ENCODE data around the gene ACVR2B. TPM values are rescaled to one million over a fixed set of nuclear protein-coding genes. Genes with fewer than 3 reads are reported as not detected.

ACVR2B gene
- total RNA-seq, 1 experiment from 2014 or later = 1.8 TPM

DNA sequence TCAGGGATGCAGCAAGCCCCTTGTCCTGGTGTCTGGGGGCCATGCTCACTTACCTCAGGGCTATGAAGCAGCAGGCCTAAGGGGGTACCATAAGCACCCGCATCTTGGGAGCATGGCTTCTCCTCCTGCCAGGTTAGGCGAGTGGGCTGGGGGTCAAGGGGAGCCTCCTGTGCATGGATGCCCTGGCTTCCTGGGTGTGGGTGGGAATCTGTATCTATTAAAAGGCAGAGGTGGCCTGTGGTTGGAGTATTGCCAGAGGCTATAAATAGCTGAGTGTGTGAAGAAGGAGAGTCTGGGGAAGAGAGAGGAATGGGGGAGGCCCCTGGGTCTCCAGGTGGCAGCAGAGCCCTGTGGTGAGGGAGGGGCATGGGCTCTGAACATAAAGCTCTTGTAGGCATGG lies 19.5 kb downstream of the ACVR2B start:
- ChIA-PET CTCF (no interaction called here), POLR2A (ENCODE audit: unreplicated experiment) (no interaction called here)
- Histone ChIP-seq H3K9me2 (replicated peaks; ENCODE audit: low read length) (no peaks in the 10 kb centered on the region), H3K9me3 (ENCODE audit: low read length) (no peaks in the 10 kb centered on the region), H3K9ac (ENCODE audit: low read length) (no peak overlapping the region), H3F3A (ENCODE audit: low read length, unreplicated experiment) (no peaks in the 10 kb centered on the region), H3K36me3 (ENCODE audit: low read depth, low read length) (no peaks in the 10 kb centered on the region), H3K4me3 (ENCODE audit: low read length) (no peak overlapping the region), H3K4me2 (ENCODE audit: low read length) (no peak overlapping the region), H2AFZ (ENCODE audit: low read length) (no peak overlapping the region), H3K79me2 (ENCODE audit: low read length) (no peaks in the 10 kb centered on the region), H4K20me1 (ENCODE audit: low read length) (no peaks in the 10 kb centered on the region), H3K27ac (ENCODE audit: low read length) (no peak overlapping the region), H3K27me3 (ENCODE audit: low read length) (no peaks in the 10 kb centered on the region), H3K4me1 (ENCODE audit: insufficient read depth, low read length) (no peaks in the 10 kb centered on the region)
- no TSS peak for BruUV-seq (replicated peaks)
- TF ChIP-seq EZH2 (IDR thresholded peaks at IDR 0.05; ENCODE audit: low read length, unreplicated experiment) = no peak
- no peak for TF ChIP-seq EZH2phosphoT487 (IDR thresholded peaks at IDR 0.05; ENCODE audit: borderline replicate concordance, low read length)
- TF ChIP-seq, protein P1, sequence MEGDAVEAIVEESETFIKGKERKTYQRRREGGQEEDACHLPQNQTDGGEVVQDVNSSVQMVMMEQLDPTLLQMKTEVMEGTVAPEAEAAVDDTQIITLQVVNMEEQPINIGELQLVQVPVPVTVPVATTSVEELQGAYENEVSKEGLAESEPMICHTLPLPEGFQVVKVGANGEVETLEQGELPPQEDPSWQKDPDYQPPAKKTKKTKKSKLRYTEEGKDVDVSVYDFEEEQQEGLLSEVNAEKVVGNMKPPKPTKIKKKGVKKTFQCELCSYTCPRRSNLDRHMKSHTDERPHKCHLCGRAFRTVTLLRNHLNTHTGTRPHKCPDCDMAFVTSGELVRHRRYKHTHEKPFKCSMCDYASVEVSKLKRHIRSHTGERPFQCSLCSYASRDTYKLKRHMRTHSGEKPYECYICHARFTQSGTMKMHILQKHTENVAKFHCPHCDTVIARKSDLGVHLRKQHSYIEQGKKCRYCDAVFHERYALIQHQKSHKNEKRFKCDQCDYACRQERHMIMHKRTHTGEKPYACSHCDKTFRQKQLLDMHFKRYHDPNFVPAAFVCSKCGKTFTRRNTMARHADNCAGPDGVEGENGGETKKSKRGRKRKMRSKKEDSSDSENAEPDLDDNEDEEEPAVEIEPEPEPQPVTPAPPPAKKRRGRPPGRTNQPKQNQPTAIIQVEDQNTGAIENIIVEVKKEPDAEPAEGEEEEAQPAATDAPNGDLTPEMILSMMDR (conservative IDR thresholded peaks at IDR 0.05; ENCODE audit: low read depth, low read length) = no peak
- intact Hi-C loops (cut with micrococcal nuclease) = no loop called here
- ATAC-seq = no peak
- DNase-seq = no peak

DNA sequence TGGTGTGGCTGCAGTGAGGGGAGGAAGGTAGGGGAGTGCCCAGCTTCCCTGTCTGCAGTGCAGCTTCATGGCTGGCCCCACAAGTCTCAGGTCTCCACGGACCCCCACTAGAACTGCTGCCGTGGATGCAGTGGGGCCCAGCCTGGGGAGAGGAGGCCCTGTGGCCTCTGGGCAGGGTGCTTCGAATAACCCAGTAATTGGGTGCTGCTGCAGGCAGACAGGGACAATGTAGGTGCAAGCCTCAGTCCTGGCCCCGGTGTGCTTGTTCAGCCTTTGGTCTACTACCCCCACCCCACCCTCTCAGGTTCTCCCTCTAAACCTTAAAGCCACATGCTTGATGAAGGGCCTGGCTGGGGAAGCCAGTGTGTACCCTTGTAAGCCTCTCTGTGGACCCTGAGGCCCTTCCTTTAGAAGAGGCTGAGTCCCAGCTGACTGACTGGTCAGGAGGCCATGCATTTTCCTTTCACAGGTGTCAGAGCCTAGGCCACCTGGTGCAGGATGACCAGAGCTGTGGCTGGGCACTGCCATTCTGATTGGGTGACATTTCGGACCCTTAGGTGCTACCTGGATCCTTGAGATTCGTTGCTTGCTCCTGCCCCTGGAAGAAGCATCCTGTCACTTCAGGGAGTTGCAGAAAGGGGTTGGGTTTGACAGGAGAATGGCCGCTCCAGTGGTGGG lies 21.4 kb downstream of the ACVR2B start:
- Histone ChIP-seq H3K79me2 (ENCODE audit: low read length) (no peaks in the 10 kb centered on the region), H3F3A (ENCODE audit: low read length, unreplicated experiment) (no peaks in the 10 kb centered on the region), H3K9me3 (ENCODE audit: low read length) (no peaks in the 10 kb centered on the region), H3K4me3 (ENCODE audit: low read length) (no peak overlapping the region), H3K27me3 (ENCODE audit: low read length) (no peaks in the 10 kb centered on the region), H3K36me3 (ENCODE audit: low read depth, low read length) (no peaks in the 10 kb centered on the region), H3K4me2 (ENCODE audit: low read length) (no peak overlapping the region), H2AFZ (ENCODE audit: low read length) (no peak overlapping the region), H3K9me2 (replicated peaks; ENCODE audit: low read length) (no peaks in the 10 kb centered on the region), H3K9ac (ENCODE audit: low read length) (no peak overlapping the region), H3K4me1 (ENCODE audit: insufficient read depth, low read length) (no peaks in the 10 kb centered on the region), H4K20me1 (ENCODE audit: low read length) (no peaks in the 10 kb centered on the region), H3K27ac (ENCODE audit: low read length) (no peak overlapping the region)
- intact Hi-C loops (cut with micrococcal nuclease) = no loop called here
- ATAC-seq = no peak
- DNase-seq = no peak
- CTCF ChIA-PET = no interaction called here
- TF ChIP-seq, protein P1 (conservative IDR thresholded peaks at IDR 0.05; ENCODE audit: low read depth, low read length) = no peak
- TF ChIP-seq EZH2 (IDR thresholded peaks at IDR 0.05; ENCODE audit: low read length, unreplicated experiment) (no peak), EZH2phosphoT487 (IDR thresholded peaks at IDR 0.05; ENCODE audit: borderline replicate concordance, low read length) (no peak)
- POLR2A ChIA-PET (ENCODE audit: unreplicated experiment) = no interaction called here
- BruUV-seq (replicated peaks) = no TSS peak

DNA sequence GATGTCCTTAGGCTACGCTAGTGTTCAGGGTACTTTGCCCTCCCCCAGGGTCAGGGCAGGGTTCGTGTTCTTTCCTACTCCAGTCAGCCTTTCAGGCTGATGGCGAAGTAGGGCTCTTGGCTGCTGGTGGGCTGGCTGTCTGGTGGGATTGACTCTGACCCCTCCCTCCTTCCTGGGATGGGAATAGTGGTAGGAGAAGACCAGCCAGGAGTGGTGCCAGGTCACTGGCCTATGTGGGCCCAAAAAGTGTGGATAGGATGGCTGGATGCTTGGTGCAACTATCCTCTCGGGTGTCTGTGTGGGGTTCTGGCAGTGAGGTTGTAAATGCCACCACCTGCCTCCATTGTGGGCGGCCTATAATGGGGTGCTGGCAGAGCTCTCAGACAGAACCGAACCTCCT lies 22.0 kb downstream of the ACVR2B start:
- Histone ChIP-seq H3K9me2 (replicated peaks; ENCODE audit: low read length) (no peaks in the 10 kb centered on the region), H3K27ac (ENCODE audit: low read length) (no peak overlapping the region), H3K4me2 (ENCODE audit: low read length) (no peak overlapping the region), H3K27me3 (ENCODE audit: low read length) (no peaks in the 10 kb centered on the region), H2AFZ (ENCODE audit: low read length) (no peak overlapping the region), H3K9ac (ENCODE audit: low read length) (no peak overlapping the region), H3K79me2 (ENCODE audit: low read length) (no peaks in the 10 kb centered on the region), H3F3A (ENCODE audit: low read length, unreplicated experiment) (no peaks in the 10 kb centered on the region), H3K4me3 (ENCODE audit: low read length) (no peak overlapping the region), H3K4me1 (ENCODE audit: insufficient read depth, low read length) (no peaks in the 10 kb centered on the region), H3K36me3 (ENCODE audit: low read depth, low read length) (no peaks in the 10 kb centered on the region), H3K9me3 (ENCODE audit: low read length) (no peaks in the 10 kb centered on the region), H4K20me1 (ENCODE audit: low read length) (no peaks in the 10 kb centered on the region)
- DNase-seq = no peak
- CTCF ChIA-PET = no interaction called here
- TF ChIP-seq EZH2 (IDR thresholded peaks at IDR 0.05; ENCODE audit: low read length, unreplicated experiment) (no peak), EZH2phosphoT487 (IDR thresholded peaks at IDR 0.05; ENCODE audit: borderline replicate concordance, low read length) (no peak)
- TF ChIP-seq, protein P1 (conservative IDR thresholded peaks at IDR 0.05; ENCODE audit: low read depth, low read length) = no peak
- BruUV-seq (replicated peaks) = no TSS peak
- no peak for ATAC-seq
- POLR2A ChIA-PET (ENCODE audit: unreplicated experiment) = no interaction called here
- intact Hi-C loops (cut with micrococcal nuclease) = no loop called here

Measured in PC-3 (cell line).